ENCODE measurements around the gene GLRX. TPM values are rescaled to one million over a fixed set of nuclear protein-coding genes. Genes with fewer than 3 reads are reported as not detected.
"Not testable (repeated sequence)": the region's sequence is repeated elsewhere in the genome, so short reads cannot be mapped to it uniquely, and the experiment has no call there.

GLRX gene
- total RNA-seq, 1 donor from 2014 or later = 139 TPM

DNA sequence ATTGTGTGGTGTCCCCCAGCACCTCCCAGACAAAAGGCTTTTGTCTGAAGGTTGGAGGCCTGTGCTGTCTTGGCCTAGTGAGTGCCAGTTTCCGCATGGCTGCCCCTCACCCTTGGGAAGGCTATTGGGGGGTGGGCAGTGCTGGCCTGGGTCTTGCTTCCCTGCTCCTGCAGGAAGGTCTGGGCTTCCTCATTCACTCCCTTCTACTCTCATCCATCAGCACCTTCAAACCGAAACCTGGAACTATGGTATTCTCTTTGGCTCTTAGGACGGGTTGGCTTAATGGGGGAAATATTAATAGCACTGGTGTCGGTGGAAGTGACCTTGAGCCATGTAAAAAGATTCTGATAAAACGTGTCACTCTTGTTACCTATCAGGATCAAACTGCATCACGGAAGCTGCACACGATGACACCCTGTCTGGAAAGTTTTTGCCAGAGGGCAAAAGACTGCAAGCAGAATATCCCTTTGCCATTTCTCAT lies 34.0 kb upstream of the GLRX start:
- Histone ChIP-seq H3K36me3 (ENCODE audit: control insufficient read depth, insufficient read depth, low read length) (no peaks in the 10 kb centered on the region), H3K4me3 (ENCODE audit: low read depth, low read length) (no peak overlapping the region), H3K27me3 (ENCODE audit: control insufficient read depth, insufficient read depth, low read length) (no peaks in the 10 kb centered on the region)
- DNase-seq (ENCODE audit: low read depth) = no peak
- TF ChIP-seq, protein P1, sequence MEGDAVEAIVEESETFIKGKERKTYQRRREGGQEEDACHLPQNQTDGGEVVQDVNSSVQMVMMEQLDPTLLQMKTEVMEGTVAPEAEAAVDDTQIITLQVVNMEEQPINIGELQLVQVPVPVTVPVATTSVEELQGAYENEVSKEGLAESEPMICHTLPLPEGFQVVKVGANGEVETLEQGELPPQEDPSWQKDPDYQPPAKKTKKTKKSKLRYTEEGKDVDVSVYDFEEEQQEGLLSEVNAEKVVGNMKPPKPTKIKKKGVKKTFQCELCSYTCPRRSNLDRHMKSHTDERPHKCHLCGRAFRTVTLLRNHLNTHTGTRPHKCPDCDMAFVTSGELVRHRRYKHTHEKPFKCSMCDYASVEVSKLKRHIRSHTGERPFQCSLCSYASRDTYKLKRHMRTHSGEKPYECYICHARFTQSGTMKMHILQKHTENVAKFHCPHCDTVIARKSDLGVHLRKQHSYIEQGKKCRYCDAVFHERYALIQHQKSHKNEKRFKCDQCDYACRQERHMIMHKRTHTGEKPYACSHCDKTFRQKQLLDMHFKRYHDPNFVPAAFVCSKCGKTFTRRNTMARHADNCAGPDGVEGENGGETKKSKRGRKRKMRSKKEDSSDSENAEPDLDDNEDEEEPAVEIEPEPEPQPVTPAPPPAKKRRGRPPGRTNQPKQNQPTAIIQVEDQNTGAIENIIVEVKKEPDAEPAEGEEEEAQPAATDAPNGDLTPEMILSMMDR (IDR thresholded peaks at IDR 0.05; ENCODE audit: insufficient read depth, low read length, poor library complexity, severe bottlenecking) = no peak

DNA sequence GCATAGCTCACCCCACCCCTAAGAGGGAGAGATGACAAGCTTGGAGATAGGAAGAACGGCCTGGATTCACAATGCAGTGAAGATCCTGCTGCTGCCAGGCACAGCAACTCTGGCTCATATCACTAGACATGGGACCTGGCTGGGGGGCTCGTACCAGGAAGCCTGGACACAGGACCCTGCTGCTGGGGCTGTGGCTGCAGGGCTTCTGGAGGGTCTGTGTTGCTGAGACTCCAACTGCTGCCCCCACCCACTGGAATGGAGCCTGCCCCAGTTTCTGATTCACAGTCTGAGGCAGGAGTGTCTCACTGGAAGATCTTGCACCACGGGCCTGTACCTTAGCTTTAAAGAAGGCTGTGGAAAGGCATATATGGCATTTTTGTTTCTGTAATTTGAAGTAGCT lies 31.0 kb upstream of the GLRX start:
- Histone ChIP-seq H3K36me3 (ENCODE audit: control insufficient read depth, insufficient read depth, low read length) (no peaks in the 10 kb centered on the region), H3K27me3 (ENCODE audit: control insufficient read depth, insufficient read depth, low read length) (no peaks in the 10 kb centered on the region), H3K4me3 (ENCODE audit: low read depth, low read length) (no peak overlapping the region)
- TF ChIP-seq, protein P1 (IDR thresholded peaks at IDR 0.05; ENCODE audit: insufficient read depth, low read length, poor library complexity, severe bottlenecking) = no peak
- DNase-seq (ENCODE audit: low read depth) = no peak

DNA sequence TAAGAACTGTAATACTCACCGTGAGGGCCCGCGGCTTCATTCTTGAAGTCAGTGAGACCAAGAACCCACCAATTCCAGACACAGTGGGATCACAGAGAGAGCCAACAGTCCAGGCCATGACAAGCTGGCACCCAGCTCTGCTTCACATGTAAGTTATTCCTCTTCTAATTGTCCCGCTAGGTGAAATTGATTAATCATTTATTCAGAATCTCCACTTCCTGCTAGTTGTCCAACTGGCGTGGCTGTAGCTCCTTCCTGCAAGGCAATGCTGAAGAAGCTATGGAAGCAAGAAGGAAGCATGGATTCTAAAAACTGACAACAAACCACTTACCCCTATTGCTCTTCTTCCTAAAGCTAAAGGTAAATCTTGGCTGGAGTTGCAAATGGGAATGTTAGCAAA lies 30.0 kb upstream of the GLRX start:
- no peak for DNase-seq (ENCODE audit: low read depth)
- H3K4me3 ChIP-seq (ENCODE audit: low read depth, low read length) = no peak overlapping the region
- H3K36me3 ChIP-seq (ENCODE audit: control insufficient read depth, insufficient read depth, low read length) = no peaks in the 10 kb centered on the region
- no peaks in the 10 kb centered on the region for H3K27me3 ChIP-seq (ENCODE audit: control insufficient read depth, insufficient read depth, low read length)
- TF ChIP-seq, protein P1 (IDR thresholded peaks at IDR 0.05; ENCODE audit: insufficient read depth, low read length, poor library complexity, severe bottlenecking) = no peak

DNA sequence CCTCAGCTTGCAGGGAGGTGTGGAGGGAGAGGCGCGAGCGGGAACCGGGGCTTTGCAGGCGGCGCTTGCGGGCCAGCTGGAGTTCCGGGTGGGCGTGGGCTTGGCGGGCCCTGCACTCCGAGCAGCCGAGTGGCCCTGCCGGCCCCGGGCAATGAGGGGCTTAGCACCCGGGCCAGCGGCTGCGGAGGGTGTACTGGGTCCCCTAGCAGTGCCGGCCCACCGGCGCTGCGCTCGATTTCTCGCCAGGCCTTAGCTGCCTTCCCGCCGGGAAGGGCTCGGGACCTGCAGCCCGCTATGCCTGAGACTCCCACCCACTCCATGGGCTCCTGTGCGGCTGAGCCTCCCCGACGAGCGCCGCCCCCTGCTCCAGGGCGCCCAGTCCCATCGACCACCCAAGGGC lies 28.6 kb upstream of the GLRX start:
- not testable (repeated sequence) for DNase-seq (ENCODE audit: low read depth); H3K27me3 ChIP-seq (ENCODE audit: control insufficient read depth, insufficient read depth, low read length); H3K4me3 ChIP-seq (ENCODE audit: low read depth, low read length); H3K36me3 ChIP-seq (ENCODE audit: control insufficient read depth, insufficient read depth, low read length)

DNA sequence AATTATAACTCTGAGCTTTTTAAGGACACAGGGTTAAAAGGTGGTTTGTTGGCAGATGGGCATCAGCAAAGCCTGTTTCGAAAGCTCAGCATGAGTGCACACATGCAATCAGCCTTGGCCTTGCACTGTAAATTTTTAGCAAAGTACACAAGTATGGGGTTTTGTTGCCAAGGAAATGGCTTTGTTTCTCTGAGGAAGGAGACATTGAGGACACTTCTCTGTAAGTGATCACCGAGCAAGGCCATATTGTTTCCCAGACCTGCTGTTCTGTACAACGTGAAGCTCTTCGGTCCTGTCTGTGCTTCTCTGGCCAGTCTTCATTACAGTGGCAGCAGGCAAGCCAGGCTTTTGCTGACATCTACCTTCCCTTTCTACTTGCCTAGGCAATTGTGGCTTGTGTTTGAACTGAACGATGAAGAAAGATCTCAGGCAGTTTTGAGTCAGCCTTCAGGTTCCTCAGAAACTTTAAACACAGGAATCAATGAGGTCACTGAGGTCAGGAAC lies 27.9 kb upstream of the GLRX start:
- Histone ChIP-seq H3K4me3 (ENCODE audit: low read depth, low read length) (no peak overlapping the region), H3K27me3 (ENCODE audit: control insufficient read depth, insufficient read depth, low read length) (no peaks in the 10 kb centered on the region), H3K36me3 (ENCODE audit: control insufficient read depth, insufficient read depth, low read length) (no peaks in the 10 kb centered on the region)
- TF ChIP-seq, protein P1 (IDR thresholded peaks at IDR 0.05; ENCODE audit: insufficient read depth, low read length, poor library complexity, severe bottlenecking) = no peak
- no peak for DNase-seq (ENCODE audit: low read depth)

DNA sequence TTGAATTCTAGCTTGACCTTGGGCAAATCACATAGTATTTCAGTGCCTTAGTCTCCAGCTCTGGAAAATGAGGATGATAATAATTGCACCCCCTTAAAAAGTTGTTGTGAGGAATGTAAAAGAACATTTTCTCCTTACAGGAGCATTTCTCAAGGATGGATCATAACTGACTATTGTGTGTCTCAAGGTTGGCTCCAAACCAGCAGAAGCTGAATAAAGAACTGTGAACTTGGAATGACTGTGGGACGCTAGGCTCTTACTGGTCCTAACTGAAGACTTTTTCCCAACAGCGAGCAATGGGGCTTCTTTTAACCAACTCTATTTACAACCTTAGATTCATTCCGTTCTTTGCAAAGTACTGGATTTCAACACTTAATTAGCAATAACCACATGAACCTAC lies 26.2 kb upstream of the GLRX start:
- Histone ChIP-seq H3K27me3 (ENCODE audit: control insufficient read depth, insufficient read depth, low read length) (no peaks in the 10 kb centered on the region), H3K36me3 (ENCODE audit: control insufficient read depth, insufficient read depth, low read length) (no peaks in the 10 kb centered on the region), H3K4me3 (ENCODE audit: low read depth, low read length) (no peak overlapping the region)
- TF ChIP-seq, protein P1 (IDR thresholded peaks at IDR 0.05; ENCODE audit: insufficient read depth, low read length, poor library complexity, severe bottlenecking) = no peak
- no peak for DNase-seq (ENCODE audit: low read depth)

Data from kidney epithelial cell (primary cell).